ENCODE results near the gene GLP1R. TPM values are rescaled to one million over a fixed set of nuclear protein-coding genes. Genes with fewer than 3 reads are reported as not detected.

Gene GLP1R
- total and polyA plus RNA-seq, 3 experiments from 2014 or later = not detected

GRCh38 chr6:39102821-39103136, 54.2 kb downstream of the GLP1R start:
- ChIA-PET CTCF (no interaction called here), POLR2A (no interaction called here)
- H3K4me3 ChIP-seq (ENCODE audit: low read length) = no peak overlapping the region
- Mint-ChIP-seq H3K9me3 (no peaks in the 10 kb centered on the region), H3K4me3 (no peak overlapping the region), H3K36me3 (peaks cover 13 to 37% (median 19%) of the 10 kb centered on the region in 3 donors), H3K27ac (peak overlapping the region in 1 of 8 donors; percentile 69), H3K4me1 (peaks cover 7 to 18% (median 12%) of the 10 kb centered on the region in 3 donors), H3K27me3 (no peaks in the 10 kb centered on the region)
- H3K36me3 ChIP-seq (ENCODE audit: insufficient read depth, low read length) = peaks cover 12% of the 10 kb centered on the region
- DNase-seq = no peak
- no peaks in the 10 kb centered on the region for H3K27me3 ChIP-seq (ENCODE audit: insufficient read depth, low read length, poor library complexity, severe bottlenecking)
- no peaks in the 10 kb centered on the region for H3K9me3 ChIP-seq (ENCODE audit: low read length)
- H3K4me1 ChIP-seq (ENCODE audit: insufficient read depth, low read length) = no peaks in the 10 kb centered on the region
- H3K27ac ChIP-seq (ENCODE audit: low read depth, low read length) = no peak overlapping the region

GRCh38 chr6:39104528-39104927, 55.9 kb downstream of the GLP1R start:
- Mint-ChIP-seq H3K27me3 (no peaks in the 10 kb centered on the region), H3K27ac (peak overlapping the region in 1 of 8 donors; percentile 55), H3K4me3 (no peak overlapping the region), H3K4me1 (peaks cover 7 to 18% (median 17%) of the 10 kb centered on the region in 3 donors), H3K9me3 (no peaks in the 10 kb centered on the region), H3K36me3 (peaks cover 20 to 47% (median 22%) of the 10 kb centered on the region in 3 donors)
- Histone ChIP-seq H3K9me3 (ENCODE audit: low read length) (no peaks in the 10 kb centered on the region), H3K27me3 (ENCODE audit: insufficient read depth, low read length, poor library complexity, severe bottlenecking) (no peaks in the 10 kb centered on the region), H3K4me3 (ENCODE audit: low read length) (no peak overlapping the region), H3K4me1 (ENCODE audit: insufficient read depth, low read length) (no peaks in the 10 kb centered on the region), H3K27ac (ENCODE audit: low read depth, low read length) (no peak overlapping the region), H3K36me3 (ENCODE audit: insufficient read depth, low read length) (peaks cover 12% of the 10 kb centered on the region)
- DNase-seq = no peak
- CTCF ChIA-PET = no interaction called here
- POLR2A ChIA-PET = no interaction called here

- DNase-seq = no peak
- peaks cover 15% of the 10 kb centered on the region for H3K4me1 ChIP-seq (ENCODE audit: insufficient read depth, low read length)
- no peaks in the 10 kb centered on the region for H3K27me3 Mint-ChIP-seq
- H3K9me3 Mint-ChIP-seq = no peaks in the 10 kb centered on the region
- CTCF ChIA-PET = no interaction called here
- POLR2A ChIA-PET = no interaction called here
- no peak overlapping the region for H3K4me3 Mint-ChIP-seq
- H3K27ac Mint-ChIP-seq = no peak overlapping the region
- no peaks in the 10 kb centered on the region for H3K9me3 ChIP-seq (ENCODE audit: low read length)
- H3K27me3 ChIP-seq (ENCODE audit: insufficient read depth, low read length, poor library complexity, severe bottlenecking) = no peaks in the 10 kb centered on the region
- H3K4me3 ChIP-seq (ENCODE audit: low read length) = no peak overlapping the region
- H3K36me3 Mint-ChIP-seq = peaks cover 20 to 56% (median 27%) of the 10 kb centered on the region in 3 donors
- no peak overlapping the region for H3K27ac ChIP-seq (ENCODE audit: low read depth, low read length)
- peaks cover 17 to 32% (median 25%) of the 10 kb centered on the region in 3 donors for H3K4me1 Mint-ChIP-seq
- H3K36me3 ChIP-seq (ENCODE audit: insufficient read depth, low read length) = peaks cover 12% of the 10 kb centered on the region
Measured at GRCh38 chr6:39107034-39107433, 58.5 kb downstream of the GLP1R start.

GRCh38 chr6:39107641-39108040, 59.1 kb downstream of the GLP1R start:
- Histone ChIP-seq H3K4me3 (ENCODE audit: low read length) (no peak overlapping the region), H3K27me3 (ENCODE audit: insufficient read depth, low read length, poor library complexity, severe bottlenecking) (no peaks in the 10 kb centered on the region), H3K9me3 (ENCODE audit: low read length) (no peaks in the 10 kb centered on the region), H3K27ac (ENCODE audit: low read depth, low read length) (no peak overlapping the region), H3K4me1 (ENCODE audit: insufficient read depth, low read length) (peaks cover 17% of the 10 kb centered on the region), H3K36me3 (ENCODE audit: insufficient read depth, low read length) (peaks cover 12% of the 10 kb centered on the region)
- Mint-ChIP-seq H3K27ac (no peak overlapping the region), H3K4me3 (no peak overlapping the region), H3K27me3 (no peaks in the 10 kb centered on the region), H3K4me1 (peaks cover 23 to 38% (median 31%) of the 10 kb centered on the region in 3 donors), H3K36me3 (peaks cover 20 to 54% (median 27%) of the 10 kb centered on the region in 3 donors), H3K9me3 (no peaks in the 10 kb centered on the region)
- POLR2A ChIA-PET = no interaction called here
- no peak for DNase-seq
- CTCF ChIA-PET = no interaction called here

GRCh38 chr6:39108041-39108839, 59.7 kb downstream of the GLP1R start:
- CTCF ChIA-PET = interaction anchor here (1.3 kb wide), 1 partner anchor 194 kb away, joined by 3 read pairs; no protein-coding TSS in a partner anchor
- Histone ChIP-seq H3K9me3 (ENCODE audit: low read length) (no peaks in the 10 kb centered on the region), H3K4me3 (ENCODE audit: low read length) (no peak overlapping the region), H3K36me3 (ENCODE audit: insufficient read depth, low read length) (peaks cover 12% of the 10 kb centered on the region), H3K4me1 (ENCODE audit: insufficient read depth, low read length) (peaks cover 18% of the 10 kb centered on the region), H3K27ac (ENCODE audit: low read depth, low read length) (no peak overlapping the region), H3K27me3 (ENCODE audit: insufficient read depth, low read length, poor library complexity, severe bottlenecking) (no peaks in the 10 kb centered on the region)
- no peak overlapping the region for H3K27ac Mint-ChIP-seq
- H3K36me3 Mint-ChIP-seq = peaks cover 20 to 49% (median 27%) of the 10 kb centered on the region in 3 donors
- H3K27me3 Mint-ChIP-seq = no peaks in the 10 kb centered on the region
- POLR2A ChIA-PET = no interaction called here
- no peaks in the 10 kb centered on the region for H3K9me3 Mint-ChIP-seq
- H3K4me3 Mint-ChIP-seq = no peak overlapping the region
- DNase-seq = no peak
- H3K4me1 Mint-ChIP-seq = peaks cover 24 to 44% (median 37%) of the 10 kb centered on the region in 3 donors

- H3K4me1 Mint-ChIP-seq = peaks cover 40 to 66% (median 61%) of the 10 kb centered on the region in 3 donors
- Histone ChIP-seq H3K36me3 (ENCODE audit: insufficient read depth, low read length) (no peaks in the 10 kb centered on the region), H3K27me3 (ENCODE audit: insufficient read depth, low read length, poor library complexity, severe bottlenecking) (no peaks in the 10 kb centered on the region), H3K4me3 (ENCODE audit: low read length) (peak overlapping the region; percentile 28), H3K4me1 (ENCODE audit: insufficient read depth, low read length) (peaks cover 34% of the 10 kb centered on the region), H3K9me3 (ENCODE audit: low read length) (no peaks in the 10 kb centered on the region), H3K27ac (ENCODE audit: low read depth, low read length) (no peak overlapping the region)
- CTCF ChIA-PET = no interaction called here
- peak in 1 of 5 donors; percentile 32 for DNase-seq
- peaks cover 0 to 2% of the 10 kb centered on the region in 2 donors for H3K27me3 Mint-ChIP-seq
- no peaks in the 10 kb centered on the region for H3K9me3 Mint-ChIP-seq
- POLR2A ChIA-PET = no interaction called here
- peak overlapping the region; percentile 36 to 93 (median 68) for H3K4me3 Mint-ChIP-seq
- H3K27ac Mint-ChIP-seq = peak overlapping the region; percentile 41 to 92 (median 78)
- H3K36me3 Mint-ChIP-seq = peaks cover 7 to 31% (median 15%) of the 10 kb centered on the region in 3 donors
Measured at GRCh38 chr6:39111280-39111679, 62.7 kb downstream of the GLP1R start.

- H3K4me3 Mint-ChIP-seq = peak overlapping the region; percentile 90 to 99 (median 96)
- H3K4me1 Mint-ChIP-seq = peaks cover 37 to 58% (median 58%) of the 10 kb centered on the region in 3 donors
- Histone ChIP-seq H3K4me1 (ENCODE audit: insufficient read depth, low read length) (peaks cover 34% of the 10 kb centered on the region), H3K9me3 (ENCODE audit: low read length) (no peaks in the 10 kb centered on the region), H3K4me3 (ENCODE audit: low read length) (peak overlapping the region; percentile 71), H3K27ac (ENCODE audit: low read depth, low read length) (peak overlapping the region; percentile 88), H3K27me3 (ENCODE audit: insufficient read depth, low read length, poor library complexity, severe bottlenecking) (no peaks in the 10 kb centered on the region), H3K36me3 (ENCODE audit: insufficient read depth, low read length) (no peaks in the 10 kb centered on the region)
- ChIA-PET CTCF (no interaction called here), POLR2A (no interaction called here)
- H3K27ac Mint-ChIP-seq = peak overlapping the region; percentile 92 to 99 (median 98)
- no peaks in the 10 kb centered on the region for H3K9me3 Mint-ChIP-seq
- no peak for DNase-seq
- H3K36me3 Mint-ChIP-seq = peaks cover 5 to 22% (median 10%) of the 10 kb centered on the region in 3 donors
- peaks cover 0 to 2% of the 10 kb centered on the region in 2 donors for H3K27me3 Mint-ChIP-seq
Measured at GRCh38 chr6:39113788-39114187, 65.2 kb downstream of the GLP1R start.

GRCh38 chr6:39114388-39114703, 65.8 kb downstream of the GLP1R start:
- H3K36me3 Mint-ChIP-seq = peaks cover 0 to 17% (median 10%) of the 10 kb centered on the region in 3 donors
- no peaks in the 10 kb centered on the region for H3K9me3 ChIP-seq (ENCODE audit: low read length)
- H3K4me3 ChIP-seq (ENCODE audit: low read length) = peak overlapping the region; percentile 71
- H3K27me3 ChIP-seq (ENCODE audit: insufficient read depth, low read length, poor library complexity, severe bottlenecking) = no peaks in the 10 kb centered on the region
- H3K9me3 Mint-ChIP-seq = no peaks in the 10 kb centered on the region
- peak overlapping the region; percentile 88 for H3K27ac ChIP-seq (ENCODE audit: low read depth, low read length)
- no peaks in the 10 kb centered on the region for H3K36me3 ChIP-seq (ENCODE audit: insufficient read depth, low read length)
- H3K27ac Mint-ChIP-seq = peak overlapping the region; percentile 92 to 99 (median 98)
- peak overlapping the region; percentile 90 to 99 (median 96) for H3K4me3 Mint-ChIP-seq
- ChIA-PET CTCF (no interaction called here), POLR2A (interaction anchor here (0.7 kb wide), 1 partner anchor 9 kb away, joined by 3 read pairs; no protein-coding TSS in a partner anchor)
- H3K27me3 Mint-ChIP-seq = peaks cover 0 to 2% of the 10 kb centered on the region in 2 donors
- no peak for DNase-seq
- peaks cover 34% of the 10 kb centered on the region for H3K4me1 ChIP-seq (ENCODE audit: insufficient read depth, low read length)
- H3K4me1 Mint-ChIP-seq = peaks cover 37 to 58% (median 55%) of the 10 kb centered on the region in 3 donors

All from CD8-positive, alpha-beta memory T cell (primary cell).